Stimulated activated CD4-positive, alpha-beta T cell treated with anti-CD3 and anti-CD28 coated beads, Interleukin-15, amount 100 ng/mL, for 48 hours (primary cell): Measurements from ENCODE around the gene CFAP97.
"Not testable (repeated sequence)": the region's sequence is repeated elsewhere in the genome, so short reads cannot be mapped to it uniquely, and the experiment has no call there.

Experiments used
- DNase-seq, 2 donors: peaks; one replicate each; pipeline ENCODE4 v3.0.0-alpha.2; 2020; ENCODE audit warnings: low read depth in 2 of 2

Gene CFAP97

DNA sequence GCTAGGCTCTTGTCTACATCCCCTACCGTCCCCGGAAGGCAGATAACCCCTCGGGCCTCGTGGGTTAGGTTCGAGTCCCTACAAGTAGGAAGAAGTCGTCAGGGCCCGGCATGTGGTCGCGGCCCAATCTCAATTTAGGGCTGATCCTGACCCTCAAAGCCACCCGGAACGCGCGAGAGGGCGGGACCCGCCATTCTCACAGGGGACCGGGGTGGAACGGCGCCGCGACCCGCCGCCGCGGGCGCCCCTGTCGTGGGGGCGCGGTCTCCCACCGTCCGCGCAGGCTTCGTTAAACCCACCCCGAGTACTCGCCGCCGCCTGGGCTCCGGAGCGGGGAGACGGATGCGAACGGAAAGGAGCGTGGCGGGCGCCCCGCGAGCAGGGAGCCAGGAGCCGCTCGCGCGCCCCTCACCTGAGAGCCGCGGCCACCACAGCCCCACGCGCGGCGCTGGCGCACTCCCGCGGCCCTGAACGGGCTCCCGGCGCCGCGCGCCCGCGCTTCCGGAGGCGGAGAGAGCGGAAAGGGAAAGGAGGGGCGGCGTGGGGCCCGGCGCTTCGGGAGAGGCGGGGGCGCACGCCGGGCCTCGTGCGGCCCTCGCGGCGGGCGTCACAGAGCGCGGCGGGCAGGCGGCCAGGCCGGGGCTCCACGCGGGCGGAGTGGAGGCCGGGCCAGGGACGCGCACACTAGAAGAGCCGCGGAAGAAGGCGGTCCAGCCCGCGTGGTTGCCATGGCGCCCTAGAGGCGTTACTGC is at the start of gene CFAP97:
Gene CFAP97, minus strand, starts transcription at position 515 of the 752 bp plus-strand sequence. CDS start 12,804 bp downstream, outside the sequence.
- DNase-seq, result peak; percentile 51 to 65

DNA sequence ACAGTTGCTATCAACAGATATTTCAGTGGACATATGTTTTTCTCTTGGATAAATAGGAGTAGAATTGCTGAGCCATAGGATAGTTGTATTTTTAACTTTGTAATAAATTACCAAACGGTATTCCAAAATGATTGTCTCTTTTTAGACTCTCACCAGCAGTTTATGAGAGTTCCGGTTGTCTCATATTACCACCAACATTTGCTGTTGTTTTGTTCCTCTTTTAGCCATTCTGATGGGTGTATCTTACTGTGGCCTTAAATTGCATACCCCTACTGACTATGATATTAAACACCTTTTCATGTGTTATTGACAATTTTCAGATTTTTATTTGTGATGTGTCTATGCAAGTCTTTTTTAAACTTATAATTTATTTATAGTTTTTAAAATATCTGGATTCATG is 45.3 kb upstream of the CFAP97 start:
- DNase-seq, result no peak

DNA sequence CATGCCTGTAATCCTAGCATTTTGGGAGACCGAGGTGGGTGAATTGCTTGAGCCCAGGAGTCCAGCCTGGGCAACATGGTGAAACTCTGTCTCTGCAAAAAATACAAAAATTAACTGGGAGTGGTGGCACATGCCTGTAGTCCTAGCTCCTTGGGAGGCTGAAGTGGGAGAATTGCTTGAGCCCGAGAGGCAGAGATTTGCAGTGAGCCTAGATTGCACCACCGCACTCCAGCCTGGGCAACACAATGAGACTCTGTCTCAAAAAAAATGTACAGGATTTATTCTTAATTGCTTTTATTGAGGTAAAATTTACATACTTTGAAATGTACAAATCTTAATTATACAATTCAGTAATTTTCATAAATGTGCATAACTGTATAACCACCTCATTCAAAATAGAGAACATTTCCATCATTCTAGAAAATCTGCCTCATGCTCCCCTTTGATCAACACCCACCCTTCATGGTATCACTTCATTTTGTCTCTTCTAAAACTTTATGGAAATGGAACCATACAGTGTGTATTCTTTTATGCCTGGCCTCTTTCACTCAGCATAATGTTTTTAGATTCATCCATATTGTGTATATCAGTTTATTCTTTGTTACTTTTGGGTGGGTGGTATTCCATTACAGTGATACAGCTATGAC is 44.7 kb upstream of the CFAP97 start:
- no peak for DNase-seq

DNA sequence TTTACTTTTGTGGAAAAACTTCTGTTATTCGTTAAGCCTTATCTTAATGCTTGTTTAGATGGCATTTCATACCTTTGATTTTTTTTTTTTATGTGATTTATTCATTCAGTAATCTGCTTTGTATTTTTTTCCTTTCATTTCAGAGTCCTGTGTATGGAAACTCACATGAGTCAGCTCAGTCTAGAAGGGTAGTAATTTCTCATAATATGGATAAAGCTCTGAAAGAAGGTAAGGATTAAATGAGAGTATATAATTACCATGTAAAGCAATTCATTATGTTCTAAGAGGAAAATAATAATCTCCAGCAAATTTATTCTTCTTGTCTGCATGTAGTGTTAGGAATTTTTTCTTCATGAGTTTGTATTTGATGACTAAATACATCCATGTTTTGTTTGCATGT is 43.4 kb upstream of the CFAP97 start:
- no peak for DNase-seq

DNA sequence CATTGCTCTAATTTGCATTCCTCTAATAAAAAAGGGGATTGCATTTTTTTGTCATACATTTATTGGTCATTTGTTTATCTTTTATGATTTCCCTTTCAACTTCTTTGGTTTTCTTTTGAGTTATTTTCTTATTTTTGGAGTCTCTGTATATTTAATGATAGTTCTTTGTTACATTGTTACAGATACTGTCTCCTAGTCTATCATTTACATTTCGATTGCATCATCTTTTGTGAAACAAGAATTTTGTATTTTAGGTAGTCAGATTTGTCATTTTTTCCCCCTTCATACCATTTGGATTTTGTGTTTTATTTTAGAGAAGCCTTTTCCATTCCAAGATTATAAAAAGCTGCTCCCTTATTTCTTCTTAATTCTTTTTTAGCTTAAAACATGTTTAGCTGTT is 42.7 kb upstream of the CFAP97 start:
- DNase-seq, result no peak

DNA sequence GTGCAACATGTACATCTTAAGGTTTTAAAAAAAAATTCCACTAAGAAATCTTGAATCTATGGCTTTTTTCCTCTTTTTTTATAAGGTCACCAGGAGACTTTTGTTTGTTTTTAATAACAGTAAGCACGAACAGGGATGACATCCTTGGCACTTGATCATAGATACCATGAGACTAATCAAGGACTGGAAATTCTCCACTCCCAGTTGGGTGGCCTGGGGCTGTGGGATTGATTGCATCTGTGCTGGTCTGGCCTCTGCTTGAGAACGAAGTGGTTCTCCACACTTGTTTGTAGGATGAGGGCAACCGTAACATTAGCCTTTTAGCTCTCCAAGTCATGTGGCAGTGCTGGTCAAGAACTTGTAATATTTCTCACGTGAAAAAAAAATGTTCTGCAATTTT is 41.0 kb upstream of the CFAP97 start:
- DNase-seq, result no peak

DNA sequence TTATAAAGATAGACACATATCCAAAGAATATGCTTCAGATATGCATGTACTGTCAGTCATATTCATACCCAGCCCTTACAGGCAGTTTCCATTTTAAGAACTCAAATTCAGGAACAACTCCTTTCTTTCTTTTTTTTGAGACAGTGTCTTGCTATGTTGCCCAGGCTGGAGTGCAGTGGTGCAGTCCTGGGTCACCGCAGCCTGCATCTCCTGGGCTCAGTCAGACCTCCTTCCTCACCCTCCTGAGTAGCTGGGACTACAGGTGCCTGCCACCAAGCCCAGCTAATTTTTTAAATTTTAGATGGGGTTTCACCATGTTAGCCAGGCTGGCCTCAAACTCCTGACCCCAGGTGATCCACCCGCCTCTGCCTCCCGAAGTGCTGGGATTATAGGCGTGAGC is 40.1 kb upstream of the CFAP97 start:
- no peak for DNase-seq

DNA sequence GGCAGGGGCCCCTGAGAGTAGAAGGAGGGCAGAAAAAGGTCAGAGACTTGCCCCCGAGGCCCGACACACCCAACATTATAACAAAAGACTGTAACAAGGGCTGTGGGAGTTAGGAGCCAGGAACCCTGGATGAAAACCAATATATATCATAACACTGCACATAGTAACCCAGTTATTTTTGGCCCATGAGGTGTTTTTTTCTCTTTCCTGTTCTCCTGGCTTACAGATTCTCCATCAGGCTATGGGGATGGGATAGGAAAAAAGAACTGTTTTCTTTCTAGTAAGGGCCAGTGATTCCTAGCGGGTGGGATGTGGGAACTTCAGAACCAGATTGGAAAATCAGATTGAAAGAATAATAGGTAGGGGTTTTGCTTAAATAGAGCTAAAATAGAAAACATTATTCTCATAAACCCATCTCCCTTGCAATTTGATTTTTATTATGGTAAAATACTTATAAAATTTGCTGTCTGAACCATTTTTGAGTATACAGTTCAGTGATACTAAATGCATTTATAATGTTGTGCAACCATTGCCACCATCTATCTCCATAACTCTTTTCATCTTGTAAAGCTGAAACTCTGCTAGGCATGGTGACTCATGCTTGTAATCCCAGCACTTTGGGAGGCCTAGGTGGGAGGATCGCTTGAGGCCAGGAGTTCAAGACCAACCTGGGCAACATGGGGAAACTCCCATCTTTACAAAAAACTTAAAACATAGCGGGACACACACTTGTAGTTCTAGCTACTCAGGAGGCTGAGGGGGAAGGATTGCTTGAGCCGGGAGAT is 39.1 kb upstream of the CFAP97 start:
- DNase-seq, result no peak

DNA sequence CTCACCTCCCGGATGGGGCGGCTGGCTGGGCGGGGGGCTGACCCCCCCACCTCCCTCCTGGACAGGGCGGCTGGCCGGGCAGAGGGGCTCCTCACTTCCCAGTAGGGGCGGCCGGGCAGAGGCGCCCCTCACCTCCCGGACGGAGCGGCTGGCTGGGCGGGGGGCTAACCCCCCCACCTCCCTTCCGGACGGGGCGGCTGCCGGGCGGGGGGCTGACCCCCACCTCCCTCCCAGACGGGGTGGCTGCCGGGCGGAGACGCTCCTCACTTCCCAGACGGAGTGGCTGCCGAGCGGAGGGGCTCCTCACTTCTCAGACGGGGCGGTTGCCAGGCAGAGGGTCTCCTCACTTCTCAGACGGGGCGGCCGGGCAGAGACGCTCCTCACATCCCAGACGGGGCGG is 36.7 kb upstream of the CFAP97 start:
- not testable (repeated sequence) for DNase-seq

DNA sequence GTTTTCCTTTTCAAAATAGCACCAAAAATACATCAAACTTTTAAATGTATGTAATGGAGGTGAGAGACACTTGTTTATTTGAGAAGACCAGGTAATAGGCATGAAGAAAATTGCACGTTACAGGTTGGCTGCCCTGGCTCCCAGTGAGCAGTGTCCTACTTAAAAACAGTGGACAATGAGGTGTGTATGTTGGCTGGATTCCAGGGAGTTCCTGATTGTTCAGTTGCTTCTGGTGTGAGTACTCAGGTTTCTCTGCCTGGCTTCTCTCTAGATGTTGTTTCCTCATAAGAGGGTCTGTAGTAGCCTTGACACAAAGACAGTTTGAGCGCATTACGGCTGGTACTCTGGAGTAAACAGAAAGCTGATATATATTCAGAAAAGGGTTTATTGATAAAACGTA is 35.0 kb upstream of the CFAP97 start:
- DNase-seq, result no peak

DNA sequence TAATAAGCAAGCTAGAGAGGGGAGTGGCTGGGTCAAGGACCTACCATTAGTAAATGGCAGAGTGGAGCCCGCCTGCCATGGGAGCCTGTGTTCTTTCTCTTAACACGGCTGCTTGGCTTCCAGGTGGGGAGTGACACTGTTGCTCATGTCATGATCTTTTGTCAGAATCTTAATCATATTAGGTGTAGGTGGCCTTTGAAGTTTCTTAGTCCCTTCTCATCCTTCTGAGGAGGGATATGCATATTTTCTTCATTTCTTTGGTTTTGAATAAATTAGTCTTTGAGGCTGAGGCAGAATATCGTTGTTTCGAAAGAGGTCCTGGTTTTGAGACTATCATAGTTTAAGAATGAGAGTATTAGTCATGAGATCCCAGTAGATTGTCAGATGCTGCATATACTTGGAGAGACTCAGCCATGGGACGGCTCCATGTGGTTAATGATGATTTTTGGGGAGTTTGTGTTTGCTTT is 34.4 kb upstream of the CFAP97 start:
- peak in 1 of 2 donors; percentile 14 for DNase-seq

DNA sequence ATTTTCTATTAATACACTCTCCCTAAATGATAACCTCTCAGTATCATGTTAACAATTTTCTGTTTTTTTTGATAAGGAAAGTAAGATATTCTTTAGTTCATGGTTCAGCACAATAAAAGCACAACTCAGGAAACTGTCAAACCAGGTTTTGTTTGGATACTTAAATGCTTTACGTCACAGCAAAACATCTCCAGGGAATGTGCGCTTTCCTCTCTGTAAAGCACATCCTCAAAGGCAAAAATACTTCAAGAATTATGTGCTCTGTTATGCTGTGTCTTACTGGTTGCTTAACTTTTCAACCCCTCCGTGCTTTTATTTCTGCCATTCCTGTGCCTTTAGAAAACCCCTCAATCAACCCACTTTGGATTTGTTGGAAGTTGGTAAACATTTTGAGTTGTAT is 33.4 kb upstream of the CFAP97 start:
- DNase-seq, result no peak

DNA sequence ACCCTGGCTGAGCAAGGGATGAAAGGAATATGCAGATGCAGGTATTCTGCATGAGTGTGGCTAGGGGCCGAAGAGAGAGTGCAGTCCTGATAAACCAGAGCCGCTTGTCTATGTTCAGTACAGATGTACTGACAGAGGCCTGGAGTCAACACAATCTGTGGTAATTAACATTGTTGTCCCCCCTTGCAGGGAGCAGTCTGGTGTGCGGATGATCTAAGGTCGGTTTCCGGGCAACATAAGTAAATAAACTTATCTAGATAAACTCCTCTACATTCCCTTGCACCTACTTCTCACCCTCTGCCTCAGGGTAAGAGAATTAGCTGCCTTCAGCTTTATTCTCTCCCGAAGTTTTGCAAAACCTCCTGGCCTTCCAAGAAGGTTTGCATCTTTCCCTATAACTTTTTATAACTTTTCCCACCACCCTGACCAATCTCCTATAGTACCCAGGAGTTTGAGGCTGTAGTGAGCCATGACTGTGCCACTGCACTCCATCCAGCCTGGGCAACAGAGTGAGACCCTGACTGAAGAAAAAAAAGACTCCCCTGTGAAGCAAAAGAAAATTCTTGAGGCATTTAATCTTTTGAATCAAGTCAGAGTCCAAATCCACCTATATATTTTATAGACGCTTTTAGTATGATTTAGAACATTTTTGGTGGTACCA is 32.2 kb upstream of the CFAP97 start:
- no peak for DNase-seq

DNA sequence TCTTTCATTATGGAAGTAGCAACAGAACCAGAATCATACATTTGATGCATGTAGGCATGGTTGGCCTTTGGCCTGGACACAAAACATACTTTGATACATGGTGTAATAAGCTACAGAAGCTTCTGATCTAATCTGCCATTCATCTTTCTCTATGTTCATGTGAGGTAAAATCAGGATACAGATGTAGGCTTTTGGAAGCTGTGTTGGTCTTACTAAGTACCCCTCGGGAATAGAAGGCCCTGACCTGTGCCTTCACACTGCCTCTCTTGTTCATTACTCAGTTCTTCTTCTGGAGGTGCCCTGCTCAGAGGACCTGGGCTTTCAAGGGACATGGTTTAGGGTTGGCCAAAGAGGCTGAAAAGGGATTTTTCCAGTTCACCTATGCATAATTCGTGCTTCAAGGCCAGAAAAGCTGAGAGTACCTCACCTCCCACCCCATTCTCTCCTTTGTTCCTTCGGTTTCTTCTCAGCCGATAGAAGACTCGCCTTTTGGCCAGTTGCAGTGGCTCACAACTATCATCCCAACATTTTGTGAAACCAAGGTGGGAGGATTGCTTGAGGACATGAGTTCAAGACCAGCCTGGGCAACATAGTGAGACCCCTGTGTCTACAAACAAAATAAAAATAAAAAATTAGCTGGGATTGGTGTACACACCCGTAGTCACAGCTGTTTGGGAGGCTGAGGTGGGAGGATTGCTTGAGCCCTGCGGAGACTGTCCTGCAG is 31.5 kb upstream of the CFAP97 start:
- DNase-seq, result no peak

DNA sequence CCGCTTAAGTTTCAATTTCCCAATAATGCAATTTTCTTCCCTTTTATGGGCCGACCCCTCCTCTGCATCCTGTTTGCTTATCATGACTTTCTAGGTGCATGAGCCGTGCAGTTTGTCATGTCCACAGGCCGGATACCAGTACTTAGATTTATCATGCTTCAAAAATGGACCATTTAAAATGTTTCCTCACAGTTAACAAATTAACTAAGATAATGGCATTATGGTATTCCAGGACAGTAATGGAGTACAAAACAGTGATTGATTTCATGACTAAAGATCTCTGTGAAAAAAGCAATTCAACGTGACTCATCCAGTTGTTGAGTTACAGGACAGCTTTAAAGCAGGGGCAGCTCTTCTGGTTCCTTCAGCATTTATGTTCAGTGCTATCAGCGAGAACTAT is 28.6 kb upstream of the CFAP97 start:
- no peak for DNase-seq

DNA sequence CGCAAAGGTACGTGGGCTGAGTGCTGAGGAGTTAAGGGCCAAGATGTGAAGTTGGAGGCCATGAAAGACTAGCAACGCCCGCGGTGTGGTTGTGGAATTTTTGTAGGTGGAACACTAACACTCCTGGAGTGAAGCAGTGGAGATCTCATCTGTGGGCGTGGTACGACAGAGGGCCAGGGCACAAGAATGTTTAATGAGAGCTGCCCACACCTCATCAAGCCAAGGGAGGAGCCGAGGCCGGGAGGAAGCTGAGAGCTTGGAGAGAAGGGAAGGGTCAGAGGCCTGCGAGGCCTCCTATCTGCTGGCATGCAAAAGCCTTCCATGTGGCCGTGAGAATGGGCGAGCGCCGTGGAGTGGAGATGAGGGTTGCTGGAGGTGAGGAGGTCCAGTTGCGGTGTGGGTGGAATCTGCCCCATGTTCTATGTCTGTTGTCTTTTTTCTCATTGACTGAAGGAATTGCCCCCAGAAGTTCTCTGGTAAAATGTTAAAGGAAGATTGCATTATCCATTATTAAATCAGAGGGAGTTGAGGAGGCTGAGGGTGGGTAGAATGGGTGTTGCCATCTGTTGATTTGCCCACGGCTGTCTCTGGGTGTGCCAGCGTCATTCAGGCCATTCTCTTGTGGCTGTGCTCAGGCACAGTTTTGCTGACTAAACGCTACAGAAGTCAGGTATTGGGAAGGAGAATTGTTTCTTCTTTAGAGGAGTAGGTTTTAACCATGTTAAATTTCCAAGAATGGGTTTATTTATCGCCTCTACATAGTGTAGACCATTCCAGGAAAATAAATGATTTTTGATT is 25.4 kb upstream of the CFAP97 start:
- no peak for DNase-seq

DNA sequence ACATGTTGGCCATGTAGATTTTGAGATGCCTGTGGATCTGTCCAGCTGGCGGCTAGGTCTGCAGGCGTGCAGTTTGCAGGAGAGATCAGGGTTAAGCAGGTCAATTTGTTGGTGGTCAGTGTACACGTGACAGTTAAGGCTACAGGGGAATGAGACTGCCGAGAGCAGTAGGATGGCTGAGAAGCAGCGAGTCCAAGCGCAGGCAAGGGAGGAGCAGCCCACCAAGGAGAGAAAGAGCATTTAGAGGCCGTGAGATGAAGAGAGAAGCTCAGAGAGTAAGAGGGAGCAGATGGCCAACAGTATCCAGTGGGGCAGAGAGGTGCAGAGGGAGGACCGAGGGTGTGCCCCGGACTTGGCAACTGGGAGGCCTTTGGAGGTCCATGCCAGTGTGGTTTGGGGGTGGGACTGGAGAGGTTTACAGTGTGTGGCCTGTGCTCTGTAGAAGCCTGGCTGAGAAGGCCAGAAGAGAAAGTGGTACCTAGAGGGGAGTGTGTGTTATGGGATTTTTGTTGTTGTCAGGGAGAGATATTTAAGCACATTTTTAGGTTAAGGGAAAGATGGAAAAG is 24.0 kb upstream of the CFAP97 start:
- no peak for DNase-seq

DNA sequence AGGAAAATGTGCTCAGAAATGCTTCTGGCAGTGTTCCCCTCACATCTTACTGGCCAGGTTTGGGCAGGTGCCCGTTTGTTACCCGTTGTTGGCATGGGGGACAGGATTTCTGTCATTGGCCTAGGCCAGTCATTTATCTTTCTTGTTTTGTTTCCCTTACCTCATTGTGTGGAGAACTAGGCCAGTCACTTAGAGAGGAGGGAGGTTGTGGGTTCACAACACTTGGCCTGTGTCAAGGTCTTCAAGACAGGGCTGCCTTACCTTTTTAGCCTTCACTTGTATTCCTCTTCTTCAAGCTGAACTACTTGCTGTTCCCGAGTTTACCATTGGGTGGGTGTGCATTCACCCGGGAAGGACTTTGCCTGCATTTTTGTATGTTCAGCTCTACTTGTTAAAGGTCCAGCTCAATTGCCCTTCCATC is 23.3 kb upstream of the CFAP97 start:
- no peak for DNase-seq

DNA sequence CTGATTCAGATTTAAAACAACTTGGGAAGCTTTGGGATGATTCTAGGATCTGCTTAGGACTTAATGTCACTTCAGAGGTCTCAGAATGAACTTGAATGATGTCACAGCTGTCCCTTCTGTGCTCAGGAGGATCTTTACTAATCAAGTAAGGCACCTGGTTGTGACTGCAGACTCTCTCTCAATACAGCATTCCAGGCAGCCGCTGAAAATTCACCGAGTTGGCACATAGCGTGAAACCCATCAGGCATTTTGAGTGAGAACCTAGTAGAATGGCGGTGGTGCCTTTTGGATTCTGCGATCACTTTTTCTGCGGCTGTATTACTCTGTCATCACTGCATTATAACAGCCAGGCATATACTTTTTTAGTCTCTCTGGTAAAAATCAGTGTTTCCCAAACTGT is 22.1 kb upstream of the CFAP97 start:
- DNase-seq, result no peak

DNA sequence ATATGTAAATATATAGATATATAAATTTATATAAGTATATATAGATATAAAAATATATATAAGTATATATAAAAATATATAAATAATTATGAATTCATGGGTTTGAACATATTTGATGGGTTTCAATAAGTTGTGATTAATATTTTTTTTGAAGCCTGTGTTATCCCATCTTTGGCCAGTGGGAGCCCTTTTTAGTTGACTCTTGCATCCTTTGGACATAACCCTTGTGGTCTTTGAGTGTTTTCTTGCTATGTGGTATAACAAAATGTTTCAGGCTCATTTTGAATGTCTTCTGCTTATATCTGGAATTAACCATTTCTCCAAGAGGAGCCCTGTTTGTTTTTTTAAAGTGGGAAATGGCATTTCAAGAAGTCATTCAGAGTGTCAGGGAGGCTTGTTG is 20.8 kb upstream of the CFAP97 start:
- DNase-seq, result no peak
